Activated CD8-positive, alpha-beta T cell treated with anti-CD3 and anti-CD28 coated beads, Interleukin-2, amount 10 ng/mL, durations not matched to agents 7 days and 5 days (primary cell): ENCODE measurements around the gene SIPA1L3. TPM values are rescaled to one million over a fixed set of nuclear protein-coding genes. Genes with fewer than 3 reads are reported as not detected.

Experiments
- ATAC-seq: fragments of 150-1000 bp; cut with Tn5 transposase; one replicate; pipeline ENCODE4 v1.10.0; 2021; ENCODE audit warnings: moderate library complexity
- CTCF ChIA-PET: fragments of 350-600 bp; sonication (Branson Sonifier 250); formaldehyde crosslinking; loops from one replicate; lab custom pipeline; 2021; ENCODE audit warnings: antibody characterized with exemption; lab: Charles Lee
- POLR2A ChIA-PET: fragments of 350-600 bp; sonication (Branson Sonifier 250); formaldehyde crosslinking; loops from one replicate; lab custom pipeline; 2021; ENCODE audit warnings: antibody characterized with exemption; lab: Charles Lee
- DNase-seq: peaks from one replicate; pipeline ENCODE4 v3.0.0-alpha.2; 2020
- H3K27ac Mint-ChIP-seq: one replicate; pipeline ENCODE4 v1.8.0; 2021; ENCODE audit warnings: mild to moderate bottlenecking, mixed read lengths
- H3K27me3 Mint-ChIP-seq: one replicate; pipeline ENCODE4 v1.8.0; 2021; ENCODE audit warnings: low read depth, mixed read lengths
- H3K36me3 Mint-ChIP-seq: one replicate; pipeline ENCODE4 v1.8.0; 2021; ENCODE audit warnings: low read depth, mixed read lengths
- H3K4me1 Mint-ChIP-seq: one replicate; pipeline ENCODE4 v1.8.0; 2021; ENCODE audit warnings: low read depth, mixed read lengths
- H3K4me3 Mint-ChIP-seq: one replicate; pipeline ENCODE4 v1.8.0; 2021; ENCODE audit warnings: mild to moderate bottlenecking, mixed read lengths
- H3K9me3 Mint-ChIP-seq: one replicate; pipeline ENCODE4 v1.8.0; 2022; ENCODE audit warnings: mixed read lengths; ENCODE audit not compliant: insufficient read depth
- total RNA-seq, 2 experiments: library from RNA; stranded (reverse); gene quantifications; one replicate each; pipeline ENCODE4 v1.2.3, GENCODE V29; 2021

The SIPA1L3 gene
- total RNA-seq, 2 experiments from 2014 or later: 18.3 to 20.2 TPM

DNA sequence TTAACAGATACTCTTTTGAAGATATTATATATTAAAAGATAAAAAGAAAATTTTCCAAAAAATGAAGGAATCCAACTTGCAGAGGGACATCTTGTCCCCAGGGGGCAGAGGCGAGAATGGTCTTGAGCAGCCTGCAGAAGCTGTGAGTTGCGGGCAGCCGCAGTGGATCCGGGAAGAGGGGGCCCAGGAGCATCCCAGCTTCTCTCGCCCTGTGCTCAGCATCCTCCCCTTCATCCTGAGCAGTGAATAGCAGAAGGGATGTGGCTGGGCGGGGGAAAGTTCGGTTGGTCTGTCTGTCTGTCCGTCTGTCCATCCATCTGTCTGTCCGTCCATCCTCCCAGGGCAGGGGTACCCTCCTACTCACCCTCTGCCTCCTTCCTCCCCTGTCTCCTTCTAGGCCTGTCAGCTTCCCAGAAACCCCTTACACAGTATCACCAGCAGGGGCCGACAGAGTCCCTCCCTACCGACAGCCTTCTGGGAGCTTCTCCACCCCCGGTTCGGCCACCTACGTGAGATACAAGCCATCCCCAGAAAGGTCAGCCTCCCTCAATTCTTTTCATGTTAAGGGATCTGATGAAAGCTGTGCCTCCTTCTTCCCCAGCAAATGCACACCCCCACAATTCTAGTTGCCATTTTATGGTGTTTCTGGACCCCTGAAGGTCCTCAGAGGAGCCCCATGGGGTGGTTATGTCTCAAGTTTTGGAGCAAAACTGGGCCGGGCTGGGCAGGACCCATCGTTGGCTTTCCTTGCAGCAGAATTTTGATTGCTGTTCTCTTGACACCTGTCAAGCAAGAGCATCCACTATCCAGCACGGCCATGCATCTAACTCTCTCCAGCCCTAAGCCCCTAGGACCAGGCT, 235.4 kb downstream of the SIPA1L3 start:
- ChIA-PET CTCF (interaction anchor here (0.5 to 1.9 kb wide), 15 partner anchors 9 to 244 kb away, joined by 3 to 11 read pairs (median 3); partner anchors contain the start of genes PSMD8, SIPA1L3 and WDR87), POLR2A (no interaction called here)
- DNase-seq (peak; percentile 62), ATAC-seq (peak; percentile 63)
- no peak overlapping the region for H3K27ac Mint-ChIP-seq
- no peaks in the 10 kb centered on the region for H3K36me3 Mint-ChIP-seq
- H3K9me3 Mint-ChIP-seq: no peaks in the 10 kb centered on the region
- peaks cover 3% of the 10 kb centered on the region for H3K4me1 Mint-ChIP-seq
- H3K4me3 Mint-ChIP-seq: no peak overlapping the region
- H3K27me3 Mint-ChIP-seq: no peaks in the 10 kb centered on the region

DNA sequence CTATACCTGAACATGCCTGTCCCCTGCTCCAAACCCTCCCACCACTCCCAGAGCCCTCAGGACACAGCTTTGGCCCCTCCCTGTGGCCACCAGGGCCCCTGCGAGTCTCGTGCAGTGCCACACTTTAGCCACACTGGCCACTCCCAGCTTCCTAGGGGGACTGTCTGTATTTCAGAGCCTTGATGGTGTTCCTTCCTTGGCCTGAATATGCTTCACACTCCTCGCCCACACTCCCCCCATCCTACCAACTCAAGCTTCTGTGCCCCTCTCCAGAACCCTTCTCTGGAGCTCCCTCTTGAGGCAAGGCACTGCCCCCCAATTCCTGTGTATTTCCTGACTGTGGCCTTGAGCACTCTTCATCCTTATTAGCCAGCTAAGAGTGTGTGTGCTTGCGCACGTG, 236.8 kb downstream of the SIPA1L3 start:
- POLR2A ChIA-PET: no interaction called here
- H3K4me1 Mint-ChIP-seq: peaks cover 3% of the 10 kb centered on the region
- ATAC-seq (no peak), DNase-seq (no peak)
- no peaks in the 10 kb centered on the region for H3K9me3 Mint-ChIP-seq
- H3K27ac Mint-ChIP-seq: no peak overlapping the region
- H3K27me3 Mint-ChIP-seq: no peaks in the 10 kb centered on the region
- CTCF ChIA-PET: no interaction called here
- H3K36me3 Mint-ChIP-seq: no peaks in the 10 kb centered on the region
- H3K4me3 Mint-ChIP-seq: no peak overlapping the region

DNA sequence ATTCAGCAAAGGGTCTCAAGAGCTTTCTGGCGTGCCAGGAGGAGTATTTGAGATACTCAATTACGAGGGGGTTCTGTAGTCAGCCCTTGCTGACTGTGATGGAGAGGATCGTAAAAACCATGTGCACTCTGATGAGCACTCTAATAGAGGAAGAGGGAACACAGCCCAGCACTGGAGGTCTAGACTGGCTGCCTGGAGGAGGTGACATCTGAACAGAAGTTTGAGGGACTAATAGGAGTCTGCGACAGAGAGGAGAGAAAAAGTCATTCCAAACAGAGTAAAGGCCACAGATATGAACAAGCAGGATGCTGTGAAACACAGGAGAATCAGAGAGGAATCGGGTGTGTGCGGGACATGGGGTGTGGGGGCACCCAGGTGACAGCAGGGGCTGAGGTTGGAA, 237.7 kb downstream of the SIPA1L3 start:
- H3K4me3 Mint-ChIP-seq: no peak overlapping the region
- no peaks in the 10 kb centered on the region for H3K27me3 Mint-ChIP-seq
- no peak for DNase-seq
- no peaks in the 10 kb centered on the region for H3K9me3 Mint-ChIP-seq
- no peak overlapping the region for H3K27ac Mint-ChIP-seq
- no peaks in the 10 kb centered on the region for H3K36me3 Mint-ChIP-seq
- CTCF ChIA-PET: no interaction called here
- POLR2A ChIA-PET: no interaction called here
- peaks cover 3% of the 10 kb centered on the region for H3K4me1 Mint-ChIP-seq
- no peak for ATAC-seq

DNA sequence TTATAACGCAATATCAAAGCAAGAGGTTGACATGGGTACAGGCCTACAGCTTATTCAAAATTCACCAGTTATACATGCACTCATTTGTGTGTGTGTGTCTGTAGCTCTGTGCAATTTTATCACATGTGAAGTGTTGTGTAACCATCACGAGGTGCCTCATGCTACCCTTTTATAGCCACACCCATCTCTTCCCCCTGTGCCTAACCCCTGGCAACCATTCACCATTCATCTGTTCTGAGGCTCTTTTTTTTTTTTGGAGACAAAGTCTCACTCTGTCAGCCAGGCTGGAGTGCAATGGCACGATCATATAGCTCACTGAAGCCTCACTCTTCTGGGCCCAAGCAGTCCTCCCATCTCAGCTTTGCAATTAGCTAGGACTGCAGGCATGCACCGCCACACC, 238.6 kb downstream of the SIPA1L3 start:
- DNase-seq (no peak), ATAC-seq (no peak)
- CTCF ChIA-PET: no interaction called here
- Mint-ChIP-seq H3K27ac (no peak overlapping the region), H3K4me3 (no peak overlapping the region), H3K9me3 (no peaks in the 10 kb centered on the region), H3K27me3 (no peaks in the 10 kb centered on the region), H3K4me1 (peaks cover 3% of the 10 kb centered on the region), H3K36me3 (no peaks in the 10 kb centered on the region)
- POLR2A ChIA-PET: interaction anchor here (0.6 kb wide), 1 partner anchor 9 kb away, joined by 4 read pairs; no protein-coding TSS in a partner anchor

DNA sequence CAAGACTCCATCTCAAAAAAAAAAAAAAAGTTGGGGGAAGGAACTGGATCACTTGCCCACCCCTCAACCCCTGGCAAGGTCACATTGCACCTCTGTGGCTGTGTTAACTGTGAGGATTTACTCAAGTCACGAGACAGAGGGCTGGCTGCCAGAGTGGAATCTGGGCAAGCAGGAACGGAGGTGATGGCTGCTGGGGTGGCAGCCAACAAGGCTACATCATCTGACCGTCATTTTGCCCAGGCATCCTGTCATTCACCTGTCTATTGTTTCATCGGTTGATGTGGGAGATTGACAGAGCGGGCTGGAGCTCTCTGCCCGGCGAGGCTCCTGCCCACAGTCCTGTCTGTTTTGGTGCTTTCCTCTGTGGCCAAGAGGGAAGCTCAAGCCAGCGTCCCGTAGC, 241.3 kb downstream of the SIPA1L3 start:
- DNase-seq (no peak), ATAC-seq (no peak)
- H3K27ac Mint-ChIP-seq: no peak overlapping the region
- CTCF ChIA-PET: no interaction called here
- no peak overlapping the region for H3K4me3 Mint-ChIP-seq
- POLR2A ChIA-PET: no interaction called here
- H3K9me3 Mint-ChIP-seq: no peaks in the 10 kb centered on the region
- H3K36me3 Mint-ChIP-seq: no peaks in the 10 kb centered on the region
- H3K4me1 Mint-ChIP-seq: peaks cover 3% of the 10 kb centered on the region
- no peaks in the 10 kb centered on the region for H3K27me3 Mint-ChIP-seq

DNA sequence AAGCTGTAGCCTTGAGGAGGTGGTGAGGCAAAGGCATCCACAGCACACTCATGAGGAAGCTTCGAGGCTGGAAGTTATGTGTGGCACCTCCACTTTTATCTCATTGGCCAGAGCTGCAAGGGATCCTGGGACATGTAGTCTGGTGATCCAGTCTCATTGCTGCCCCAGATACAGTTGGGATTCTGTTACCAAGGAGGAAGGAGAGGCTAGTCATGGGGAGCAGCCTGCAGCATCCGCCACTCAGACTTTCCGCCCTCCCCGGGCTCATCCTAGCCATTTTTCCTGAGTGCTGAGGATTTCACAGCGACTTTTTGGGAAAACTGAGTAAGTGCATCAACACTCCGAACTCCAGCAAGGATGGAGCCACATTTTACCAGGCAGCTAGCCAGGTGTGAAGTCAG, 242.7 kb downstream of the SIPA1L3 start:
- CTCF ChIA-PET: no interaction called here
- ATAC-seq (no peak), DNase-seq (no peak)
- H3K4me3 Mint-ChIP-seq: no peak overlapping the region
- H3K36me3 Mint-ChIP-seq: no peaks in the 10 kb centered on the region
- no peak overlapping the region for H3K27ac Mint-ChIP-seq
- H3K4me1 Mint-ChIP-seq: no peaks in the 10 kb centered on the region
- H3K9me3 Mint-ChIP-seq: no peaks in the 10 kb centered on the region
- H3K27me3 Mint-ChIP-seq: no peaks in the 10 kb centered on the region
- POLR2A ChIA-PET: no interaction called here

DNA sequence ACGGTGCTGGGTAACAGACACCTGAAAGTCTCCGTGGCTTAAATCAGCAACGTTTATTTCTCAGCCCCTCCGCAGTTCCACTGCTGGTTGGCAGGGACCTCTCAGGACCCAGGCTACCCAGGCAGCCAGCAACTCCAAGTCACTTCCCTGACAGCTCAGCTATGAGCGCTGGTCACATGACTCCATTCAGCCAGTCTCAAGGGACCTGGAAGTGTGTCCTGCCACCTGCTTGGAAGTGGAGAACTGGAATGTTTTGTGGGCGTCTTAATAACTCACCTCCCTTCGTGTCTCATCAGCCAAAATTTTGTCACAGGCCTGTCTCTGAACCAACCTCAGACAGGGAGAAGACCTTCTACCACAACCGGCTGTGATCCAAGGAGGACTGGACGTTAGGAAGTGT, 244.2 kb downstream of the SIPA1L3 start:
- no peaks in the 10 kb centered on the region for H3K27me3 Mint-ChIP-seq
- no peaks in the 10 kb centered on the region for H3K9me3 Mint-ChIP-seq
- ChIA-PET POLR2A (no interaction called here), CTCF (interaction anchor here (1.9 kb wide), 1 partner anchor 9 kb away, joined by 6 read pairs; no protein-coding TSS in a partner anchor)
- DNase-seq (no peak), ATAC-seq (no peak)
- no peak overlapping the region for H3K4me3 Mint-ChIP-seq
- H3K27ac Mint-ChIP-seq: no peak overlapping the region
- no peaks in the 10 kb centered on the region for H3K36me3 Mint-ChIP-seq
- H3K4me1 Mint-ChIP-seq: peaks cover 3% of the 10 kb centered on the region

DNA sequence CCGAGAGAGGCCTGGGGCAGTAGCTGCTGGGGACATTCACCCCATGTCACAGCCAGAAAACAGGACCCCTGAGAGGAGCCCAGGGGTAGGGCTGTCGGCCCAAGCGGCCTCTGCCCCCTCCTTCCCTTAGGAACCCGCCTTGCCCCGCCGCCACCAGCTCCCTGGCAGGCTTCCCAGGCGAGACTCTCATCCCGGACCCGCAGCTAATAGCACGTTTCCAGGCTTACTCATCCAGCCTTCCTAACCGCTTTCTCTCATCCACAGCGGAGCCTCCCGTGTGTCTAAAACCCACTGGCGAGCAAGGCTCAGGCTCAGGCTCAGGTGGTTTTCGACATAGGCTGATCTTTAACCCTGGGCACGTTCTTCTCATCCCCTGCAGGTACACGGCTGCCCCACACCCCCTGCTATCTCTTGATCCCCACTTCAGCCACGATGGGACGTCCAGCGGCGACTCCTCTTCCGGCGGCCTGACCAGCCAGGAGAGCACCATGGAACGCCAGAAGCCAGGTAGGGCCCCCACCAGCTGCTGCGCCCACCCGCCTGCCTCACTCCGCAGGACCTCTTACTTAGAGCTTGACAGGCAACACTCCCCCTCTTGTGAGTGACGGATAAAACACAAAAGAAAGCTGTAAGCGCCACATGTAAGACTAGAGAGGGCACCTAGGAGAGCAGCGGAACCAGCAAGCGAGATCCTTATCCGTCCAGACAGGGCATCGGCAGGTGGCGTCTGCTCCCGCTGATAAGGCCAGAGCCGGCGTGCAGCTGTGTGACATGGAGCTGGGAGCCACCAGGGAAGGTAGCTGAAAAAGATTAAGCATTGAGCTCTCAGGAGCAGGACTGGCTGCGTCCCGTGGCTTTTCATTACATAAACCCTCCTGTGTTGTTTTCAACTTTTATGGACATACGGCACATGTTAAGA, 245.7 kb downstream of the SIPA1L3 start:
- Mint-ChIP-seq H3K4me3 (no peak overlapping the region), H3K9me3 (no peaks in the 10 kb centered on the region), H3K27me3 (no peaks in the 10 kb centered on the region), H3K36me3 (no peaks in the 10 kb centered on the region), H3K27ac (no peak overlapping the region), H3K4me1 (peaks cover 3% of the 10 kb centered on the region)
- ATAC-seq (no peak), DNase-seq (no peak)
- ChIA-PET POLR2A (no interaction called here), CTCF (interaction anchor here (1.9 kb wide), 1 partner anchor 11 kb away, joined by 6 read pairs; no protein-coding TSS in a partner anchor)

DNA sequence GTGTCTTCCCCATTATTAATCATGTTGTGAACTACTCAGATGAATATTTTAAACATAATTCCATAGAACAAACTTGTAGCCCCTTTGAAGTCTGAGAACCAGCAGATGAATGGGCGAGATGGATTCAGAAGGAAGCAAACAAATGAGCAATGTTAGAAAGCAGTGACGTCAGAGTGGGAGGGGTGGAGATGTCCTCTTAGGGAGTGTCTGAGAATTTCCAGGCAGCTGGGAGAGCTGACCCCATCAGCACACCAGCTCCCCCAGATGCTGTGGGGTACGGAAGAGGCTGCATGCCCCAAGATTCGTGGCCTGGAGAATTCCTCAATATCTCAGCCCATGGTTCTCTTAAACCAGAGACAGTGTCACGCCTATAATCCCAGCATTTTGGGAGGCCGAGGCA, 248.4 kb downstream of the SIPA1L3 start:
- DNase-seq: no peak
- CTCF ChIA-PET: no interaction called here
- Mint-ChIP-seq H3K4me3 (no peak overlapping the region), H3K9me3 (no peaks in the 10 kb centered on the region), H3K36me3 (no peaks in the 10 kb centered on the region), H3K4me1 (peaks cover 3% of the 10 kb centered on the region), H3K27me3 (no peaks in the 10 kb centered on the region), H3K27ac (no peak overlapping the region)
- ATAC-seq: no peak
- POLR2A ChIA-PET: no interaction called here

DNA sequence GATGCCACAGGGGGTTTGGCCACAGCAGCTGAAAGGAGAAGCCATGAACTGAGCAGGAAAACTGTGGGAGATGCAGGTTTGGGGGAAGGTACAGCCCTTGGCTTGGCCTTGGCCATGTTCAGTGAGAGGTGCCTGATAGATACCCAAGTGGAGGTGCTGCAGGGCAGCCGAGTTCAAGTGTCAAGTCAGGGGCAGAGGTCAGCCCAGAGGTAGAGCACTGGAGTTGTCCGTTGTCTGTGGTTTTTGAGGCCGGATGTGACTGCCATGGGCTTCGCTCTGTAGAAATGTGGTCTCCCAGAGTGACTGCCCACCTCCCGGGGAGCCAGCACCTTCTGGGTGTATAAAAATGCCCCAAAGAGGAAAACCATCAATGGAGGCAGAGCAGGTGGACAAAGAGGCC, 251.7 kb downstream of the SIPA1L3 start:
- Mint-ChIP-seq H3K36me3 (peaks cover 24% of the 10 kb centered on the region), H3K27ac (no peak overlapping the region), H3K9me3 (peaks cover 3% of the 10 kb centered on the region), H3K27me3 (no peaks in the 10 kb centered on the region), H3K4me1 (peaks cover 3% of the 10 kb centered on the region), H3K4me3 (no peak overlapping the region)
- ChIA-PET CTCF (no interaction called here), POLR2A (no interaction called here)
- no peak for DNase-seq
- ATAC-seq: no peak

DNA sequence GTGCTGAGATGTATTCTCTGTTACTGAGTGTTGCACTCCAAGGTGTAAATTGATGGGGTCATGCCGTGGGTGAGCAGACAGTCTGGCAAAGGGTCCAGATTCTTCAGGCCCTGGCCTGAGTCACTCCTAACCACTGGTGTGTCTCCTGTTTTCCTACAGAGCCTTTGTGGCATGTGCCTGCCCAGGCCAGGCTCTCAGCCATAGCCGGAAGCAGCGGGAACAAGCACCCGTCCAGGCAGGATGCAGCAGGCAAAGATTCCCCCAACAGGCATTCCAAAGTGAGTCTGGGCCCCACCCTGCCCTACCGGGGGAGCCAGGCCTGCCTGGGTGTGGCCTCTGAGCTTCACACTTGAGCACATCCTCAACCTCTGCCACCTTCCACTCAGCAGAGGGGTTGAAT, 255.1 kb downstream of the SIPA1L3 start:
- DNase-seq: no peak
- CTCF ChIA-PET: no interaction called here
- H3K27me3 Mint-ChIP-seq: no peaks in the 10 kb centered on the region
- POLR2A ChIA-PET: no interaction called here
- no peak for ATAC-seq
- H3K4me1 Mint-ChIP-seq: no peaks in the 10 kb centered on the region
- peaks cover 3% of the 10 kb centered on the region for H3K9me3 Mint-ChIP-seq
- no peak overlapping the region for H3K27ac Mint-ChIP-seq
- no peak overlapping the region for H3K4me3 Mint-ChIP-seq
- H3K36me3 Mint-ChIP-seq: peaks cover 31% of the 10 kb centered on the region

DNA sequence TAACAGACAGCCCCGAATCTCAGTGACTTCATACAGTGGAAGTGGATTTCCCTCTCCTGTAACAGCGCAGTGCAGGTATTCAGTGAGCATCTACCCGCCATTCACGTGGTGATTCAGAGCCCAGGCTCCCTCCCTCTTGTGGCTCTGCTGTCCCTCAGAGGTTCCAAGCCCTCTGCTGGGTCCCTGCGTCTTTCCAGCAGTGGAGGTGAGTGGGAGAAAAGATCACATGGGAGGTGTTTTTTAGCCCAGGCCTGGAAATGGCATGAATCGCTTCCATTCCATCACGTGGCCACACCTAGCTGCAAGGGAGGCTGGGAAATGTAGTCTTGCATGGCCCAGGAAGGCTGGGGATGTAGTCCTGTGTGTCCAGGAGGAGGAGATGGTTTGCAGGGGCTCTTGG, 255.6 kb downstream of the SIPA1L3 start:
- Mint-ChIP-seq H3K9me3 (peaks cover 3% of the 10 kb centered on the region), H3K27ac (no peak overlapping the region), H3K4me1 (no peaks in the 10 kb centered on the region), H3K4me3 (no peak overlapping the region), H3K27me3 (no peaks in the 10 kb centered on the region), H3K36me3 (peaks cover 31% of the 10 kb centered on the region)
- ChIA-PET CTCF (no interaction called here), POLR2A (no interaction called here)
- no peak for ATAC-seq
- no peak for DNase-seq
